Fibroblast of the aortic adventitia (primary cell): Measurements from ENCODE around the gene ALDH9A1. TPM values are rescaled to one million over a fixed set of nuclear protein-coding genes. Genes with fewer than 3 reads are reported as not detected.
"Not testable (repeated sequence)": the region's sequence is repeated elsewhere in the genome, so short reads cannot be mapped to it uniquely, and the experiment has no call there.

Experiments
- DNase-seq: peaks from one replicate; pipeline ENCODE4 v3.0.0-alpha.2; 2010; ENCODE audit warnings: low read depth
- H3K4me3 ChIP-seq: 2 replicates; pipeline ENCODE4 v1.5.1; 2011; ENCODE audit warnings: low read depth, mild to moderate bottlenecking, control low read depth, low read length, moderate library complexity
- total RNA-seq: library from RNA; depleted of rRNA; stranded (reverse); fragments of >200 nt; gene quantifications from 2 replicates; pipeline ENCODE4 v1.2.3, GENCODE V29; 2012; ENCODE audit warnings: low replicate concordance
- TF ChIP-seq, protein P1 (sequence below): IDR thresholded peaks from 2 replicates; pipeline ENCODE4 v1.5.1; 2011; ENCODE audit warnings: mild to moderate bottlenecking, low read length, control low read depth, inconsistent platforms; ENCODE audit not compliant: insufficient read depth

The ALDH9A1 gene
- 71.7 and 97.2 TPM in 2 replicates for total RNA-seq

DNA sequence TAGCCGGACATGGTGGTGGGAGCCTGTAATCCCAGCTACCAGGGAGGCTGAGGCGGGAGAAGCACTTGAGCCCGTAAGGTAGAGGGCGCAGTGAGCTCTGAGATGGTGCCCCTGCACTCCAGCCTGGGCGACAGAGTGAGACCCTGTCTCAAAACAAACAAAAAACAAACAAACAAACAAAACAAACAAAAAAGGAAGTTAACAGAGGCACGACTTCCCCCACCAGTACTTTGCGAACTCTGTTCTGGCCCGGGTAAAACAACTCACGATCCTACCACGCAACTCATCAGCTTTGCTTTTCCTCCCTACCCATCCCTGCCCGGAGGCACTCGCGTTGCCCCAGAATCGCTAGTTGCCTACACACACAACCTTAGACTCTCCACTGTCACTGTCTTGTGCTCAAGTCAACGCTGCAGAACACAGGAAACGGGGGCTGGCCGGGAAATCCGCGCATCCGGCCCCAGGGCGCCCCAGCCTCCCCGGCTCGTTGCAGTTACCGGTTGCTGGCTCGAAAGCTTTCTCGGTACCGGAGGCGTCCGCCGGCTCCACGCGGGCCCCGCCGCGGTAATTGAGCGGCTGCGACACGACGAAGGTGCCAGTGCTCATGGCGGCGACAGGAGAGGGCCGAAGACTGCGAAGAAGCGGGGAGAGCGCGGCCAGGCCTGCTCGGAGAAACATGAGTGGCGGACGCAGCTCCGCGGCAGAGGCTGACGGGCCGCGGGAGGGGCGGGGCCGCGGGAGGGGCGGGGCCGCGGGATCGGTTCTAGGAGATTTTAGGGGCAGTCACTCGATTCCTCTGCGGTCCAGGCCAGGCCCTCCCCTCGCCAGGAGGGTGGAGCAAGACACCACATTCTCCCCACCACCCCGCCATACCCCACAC is at the start of gene ALDH9A1:
Gene ALDH9A1, minus strand, starts transcription at position 682 of the 880 bp plus-strand sequence. Its CDS starts 4 bp downstream, at position 678.
- H3K4me3 ChIP-seq: peak within 1 kb of the TSS; percentile 81
- TF ChIP-seq, protein P1, sequence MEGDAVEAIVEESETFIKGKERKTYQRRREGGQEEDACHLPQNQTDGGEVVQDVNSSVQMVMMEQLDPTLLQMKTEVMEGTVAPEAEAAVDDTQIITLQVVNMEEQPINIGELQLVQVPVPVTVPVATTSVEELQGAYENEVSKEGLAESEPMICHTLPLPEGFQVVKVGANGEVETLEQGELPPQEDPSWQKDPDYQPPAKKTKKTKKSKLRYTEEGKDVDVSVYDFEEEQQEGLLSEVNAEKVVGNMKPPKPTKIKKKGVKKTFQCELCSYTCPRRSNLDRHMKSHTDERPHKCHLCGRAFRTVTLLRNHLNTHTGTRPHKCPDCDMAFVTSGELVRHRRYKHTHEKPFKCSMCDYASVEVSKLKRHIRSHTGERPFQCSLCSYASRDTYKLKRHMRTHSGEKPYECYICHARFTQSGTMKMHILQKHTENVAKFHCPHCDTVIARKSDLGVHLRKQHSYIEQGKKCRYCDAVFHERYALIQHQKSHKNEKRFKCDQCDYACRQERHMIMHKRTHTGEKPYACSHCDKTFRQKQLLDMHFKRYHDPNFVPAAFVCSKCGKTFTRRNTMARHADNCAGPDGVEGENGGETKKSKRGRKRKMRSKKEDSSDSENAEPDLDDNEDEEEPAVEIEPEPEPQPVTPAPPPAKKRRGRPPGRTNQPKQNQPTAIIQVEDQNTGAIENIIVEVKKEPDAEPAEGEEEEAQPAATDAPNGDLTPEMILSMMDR: peak; percentile 46
- DNase-seq: peak; percentile 78

DNA sequence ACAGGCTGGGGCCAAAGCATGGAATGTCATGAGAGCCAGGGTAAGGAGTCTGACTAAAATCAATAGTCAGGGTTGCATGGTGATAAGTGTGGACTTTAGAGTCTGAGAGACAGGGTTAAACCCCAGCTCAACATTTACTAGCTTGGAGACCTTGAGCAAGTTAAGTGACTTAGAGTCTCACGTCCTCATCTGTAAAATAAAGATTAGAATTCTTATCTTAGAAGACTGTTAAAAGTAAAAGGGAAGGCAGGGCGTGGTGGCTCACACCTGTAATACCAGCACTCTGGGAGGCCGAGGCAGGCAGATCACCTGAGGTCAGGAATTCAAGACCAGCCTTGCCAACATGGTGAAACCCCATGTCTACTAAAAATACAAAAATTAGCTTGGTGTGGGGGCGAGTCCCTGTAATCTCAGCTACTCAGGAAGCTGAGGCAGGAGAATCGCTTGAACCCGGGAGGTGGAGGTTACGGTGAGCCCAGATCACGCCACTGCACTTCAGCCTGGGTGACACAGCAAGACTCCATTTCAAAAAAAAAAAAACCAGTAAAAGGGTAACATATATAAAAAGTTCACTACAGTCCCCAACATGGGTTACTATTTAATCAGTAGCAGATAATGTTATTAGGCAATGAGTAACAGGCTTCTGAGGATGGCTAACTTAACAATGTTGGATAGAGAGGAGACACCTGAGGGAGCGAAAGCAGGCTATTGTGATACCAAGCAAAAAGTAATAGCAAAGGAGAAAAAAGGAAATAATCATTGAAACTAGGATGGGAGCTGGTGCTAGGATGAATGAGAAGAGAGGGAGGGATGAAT is 49.5 kb upstream of the ALDH9A1 start:
- no peak overlapping the region for H3K4me3 ChIP-seq
- DNase-seq: no peak

DNA sequence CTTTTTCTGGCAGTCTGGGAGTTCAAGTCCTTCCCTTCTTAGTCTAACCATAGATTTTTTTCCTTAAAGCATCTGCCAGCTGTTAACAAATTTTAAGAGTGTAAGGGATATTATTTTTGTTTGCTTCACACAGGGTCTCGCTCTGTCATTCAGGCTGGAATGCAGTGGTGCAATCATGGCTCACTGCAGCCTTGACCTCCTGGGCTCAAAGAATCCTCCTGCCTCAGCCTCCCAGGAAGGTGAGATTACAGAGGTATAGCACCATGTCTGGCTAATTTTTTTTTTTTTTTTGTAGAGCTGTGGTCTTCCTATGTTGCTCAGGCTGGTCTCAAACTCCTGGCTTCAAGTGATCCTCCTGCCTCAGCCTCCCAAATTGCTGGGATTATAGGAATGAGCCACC is 46.6 kb upstream of the ALDH9A1 start:
- not testable (repeated sequence) for DNase-seq, H3K4me3 ChIP-seq

More for the DNA sequence above, 49.5 kb upstream of the ALDH9A1 start:
- TF ChIP-seq, protein P1: no peak

DNA sequence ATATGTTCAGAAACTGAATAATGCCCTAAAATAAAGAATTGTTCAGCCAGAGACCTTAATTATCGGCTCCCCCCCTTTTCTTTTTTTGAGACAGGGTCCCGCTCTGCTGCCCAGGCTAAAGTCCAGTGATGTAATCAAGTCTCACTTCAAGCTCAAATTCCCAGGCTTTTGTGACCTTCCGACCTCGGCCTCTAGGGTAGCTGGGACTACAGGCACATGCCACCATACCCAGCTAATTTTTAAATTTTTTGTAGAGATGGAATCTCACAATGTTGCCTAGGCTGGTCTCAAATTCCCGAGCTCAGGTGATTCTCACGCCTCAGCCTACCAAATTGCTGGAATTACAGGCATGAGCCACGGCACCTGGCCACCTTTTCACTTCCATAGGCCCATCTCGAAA is 43.8 kb upstream of the ALDH9A1 start:
- H3K4me3 ChIP-seq: no peak overlapping the region
- TF ChIP-seq, protein P1: peak; percentile 3
- DNase-seq: no peak

DNA sequence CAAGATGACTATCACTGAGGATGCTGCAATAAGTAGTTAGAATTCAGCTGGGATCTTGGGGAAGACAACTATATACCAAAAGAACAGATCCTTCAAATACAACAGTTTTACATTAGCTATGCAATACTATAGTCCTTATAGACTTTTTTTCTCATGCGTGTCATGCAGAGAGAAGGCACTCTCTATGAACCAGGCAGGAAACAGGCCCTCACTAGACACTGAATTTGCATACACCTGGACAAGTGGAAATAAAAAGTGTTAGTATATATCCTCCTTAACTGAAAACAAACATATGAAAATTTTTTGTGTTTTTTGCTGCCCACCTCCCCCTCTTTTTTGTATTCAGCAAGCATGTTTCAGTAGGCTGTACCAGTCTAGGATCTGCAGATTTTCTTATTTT is 40.4 kb upstream of the ALDH9A1 start:
- no peak for DNase-seq
- no peak overlapping the region for H3K4me3 ChIP-seq
- TF ChIP-seq, protein P1: no peak

DNA sequence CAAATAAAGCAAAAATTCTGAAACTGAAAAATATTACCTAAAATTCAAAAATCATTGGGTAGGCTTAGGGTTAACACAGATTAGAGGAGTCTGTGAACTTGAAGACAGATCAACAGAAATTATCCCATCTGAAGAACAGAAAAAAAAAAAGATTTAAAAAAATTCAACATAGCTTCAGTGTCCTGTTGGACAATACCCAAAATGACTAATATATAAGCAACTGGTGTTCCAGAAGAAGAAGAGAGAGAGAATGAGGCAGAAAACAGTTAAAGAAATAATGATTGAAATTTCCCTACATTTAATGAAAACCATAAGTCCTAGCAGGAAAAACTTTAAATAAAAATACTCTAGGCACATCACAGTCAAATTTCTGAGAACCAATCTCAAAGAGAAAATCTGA is 38.8 kb upstream of the ALDH9A1 start:
- TF ChIP-seq, protein P1: no peak
- DNase-seq: peak; percentile 34
- H3K4me3 ChIP-seq: no peak overlapping the region

DNA sequence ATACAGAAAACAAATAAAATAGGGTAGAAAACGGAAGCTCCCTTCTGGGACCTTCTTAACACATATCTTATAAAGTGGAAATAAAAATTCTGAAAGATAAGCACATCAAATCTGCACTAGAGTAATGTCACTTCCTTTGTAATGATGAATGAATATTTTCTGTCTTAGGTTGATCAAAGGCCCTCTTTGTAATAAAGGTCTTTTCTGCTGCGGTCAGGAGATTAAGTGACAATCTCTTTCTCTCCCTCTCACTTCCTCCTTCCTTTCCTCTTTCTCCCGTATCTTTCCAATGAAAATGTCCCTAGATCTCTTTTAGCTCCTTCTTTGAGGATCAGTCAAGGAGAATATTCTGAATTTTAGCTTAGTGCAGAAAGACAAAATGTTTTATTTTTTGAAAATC is 36.5 kb upstream of the ALDH9A1 start:
- no peak for DNase-seq
- TF ChIP-seq, protein P1: no peak
- H3K4me3 ChIP-seq: no peak overlapping the region
